CD4-positive, alpha-beta T cell (primary cell): Measurements from ENCODE around the gene OSBPL1A. TPM values are rescaled to one million over a fixed set of nuclear protein-coding genes. Genes with fewer than 3 reads are reported as not detected.

Experiments used
- ATAC-seq: fragments of 200-7000 bp; cut with Tn5 transposase; one replicate; pipeline ENCODE4 v1.10.0; 2022; ENCODE audit warnings: mild to moderate bottlenecking; ENCODE audit not compliant: poor library complexity
- CTCF ChIA-PET: fragments of 350-600 bp; sonication (Branson Sonifier 250); formaldehyde crosslinking; loops from one replicate; lab custom pipeline; 2021; ENCODE audit warnings: antibody characterized with exemption, inconsistent platforms; lab: Charles Lee
- POLR2A ChIA-PET: fragments of 350-600 bp; sonication (Branson Sonifier 250); formaldehyde crosslinking; loops from one replicate; lab custom pipeline; 2021; ENCODE audit warnings: antibody characterized with exemption, inconsistent platforms; lab: Charles Lee
- DNase-seq, 14 experiments: peaks; one replicate each; pipeline ENCODE4 v3.0.0-alpha.2; 2013 to 2020; ENCODE audit warnings: mixed read lengths in 2 of 14
- H3K27ac ChIP-seq, 2 donors: one replicate each; pipeline versions ENCODE4 v1.5.1 to v1.7.0; 2013; ENCODE audit warnings: low read length in 2 of 2, low read depth in 1 of 2, mild to moderate bottlenecking in 1 of 2
- H3K27me3 ChIP-seq, 2 experiments: 1 replicate in 1 of 2; 2 replicates in 1 of 2; pipeline versions ENCODE4 v1.6.1 to v1.7.0; 2013; ENCODE audit warnings: low read length in 2 of 2, control low read depth in 1 of 2, mild to moderate bottlenecking in 1 of 2, moderate library complexity in 1 of 2; ENCODE audit not compliant: insufficient read depth in 2 of 2, control insufficient read depth in 1 of 2
- H3K36me3 ChIP-seq: one replicate; pipeline ENCODE4 v1.6.1; 2013; ENCODE audit warnings: low read length, control low read depth; ENCODE audit not compliant: insufficient read depth
- H3K4me1 ChIP-seq: one replicate; pipeline ENCODE4 v1.6.1; 2013; ENCODE audit warnings: low read length, control low read depth; ENCODE audit not compliant: insufficient read depth
- H3K4me3 ChIP-seq: one replicate; pipeline ENCODE4 v1.5.1; 2013; ENCODE audit warnings: mild to moderate bottlenecking, low read length, moderate library complexity
- H3K9me3 ChIP-seq, 2 experiments: 1 replicate in 1 of 2; 2 replicates in 1 of 2; pipeline versions ENCODE4 v1.6.1 to v1.7.0; 2013; ENCODE audit warnings: low read length in 2 of 2, mild to moderate bottlenecking in 2 of 2, control low read depth in 1 of 2, moderate library complexity in 1 of 2; ENCODE audit not compliant: control insufficient read depth in 1 of 2, insufficient read depth in 1 of 2
- H3K27ac Mint-ChIP-seq: one replicate; pipeline ENCODE4 v1.8.0; 2020; ENCODE audit warnings: mixed read lengths
- H3K27me3 Mint-ChIP-seq: one replicate; pipeline ENCODE4 v1.8.0; 2021; ENCODE audit warnings: mixed read lengths
- H3K36me3 Mint-ChIP-seq: one replicate; pipeline ENCODE4 v1.8.0; 2021; ENCODE audit warnings: low read depth, mixed read lengths
- H3K4me1 Mint-ChIP-seq: one replicate; pipeline ENCODE4 v1.8.0; 2021; ENCODE audit warnings: low read depth, mixed read lengths
- H3K4me3 Mint-ChIP-seq: one replicate; pipeline ENCODE4 v1.8.0; 2020; ENCODE audit warnings: mild to moderate bottlenecking, mixed read lengths
- H3K9me3 Mint-ChIP-seq: one replicate; pipeline ENCODE4 v1.8.0; 2020; ENCODE audit warnings: mixed read lengths
- CTCF ChIP-seq: fragments of 200-600 bp; IDR thresholded peaks from one replicate; pipeline ENCODE4 v1.8.0; 2022; ENCODE audit warnings: antibody characterized with exemption, mild to moderate bottlenecking
- intact Hi-C, 2 experiments: fragments of 100-400 bp; cut with DNase I in 1 of 2; cut with micrococcal nuclease in 1 of 2; formaldehyde crosslinking; loops; one replicate each; pipeline versions ENCODE4 v1.15.1 to v1.9.0; 2023 to 2025; cut with DNase I, micrococcal nuclease
- total RNA-seq, 174 experiments: library from RNA in 2 of 174; stranded (reverse) in 2 of 174; gene quantifications; one replicate each; pipeline ENCODE4 v1.2.3 and lab custom pipeline; 2021 to 2026

OSBPL1A gene
- total RNA-seq, 2 experiments from 2014 or later = 2.7 TPM

GRCh38 chr18:24270358-24270936, 127.2 kb downstream of the OSBPL1A start:
- H3K9me3 Mint-ChIP-seq = peaks cover 6% of the 10 kb centered on the region
- intact Hi-C loops = no loop called here
- Histone ChIP-seq H3K36me3 (no peaks in the 10 kb centered on the region), H3K4me1 (peaks cover 5% of the 10 kb centered on the region), H3K27me3 (peaks cover 11 to 20% of the 10 kb centered on the region in 2 experiments), H3K27ac (no peak overlapping the region), H3K9me3 (peaks cover 0 to 4% of the 10 kb centered on the region in 2 experiments), H3K4me3 (no peak overlapping the region)
- ATAC-seq (no peak), DNase-seq (no peak)
- TF ChIP-seq CTCF = no peak
- POLR2A ChIA-PET = no interaction called here
- H3K4me3 Mint-ChIP-seq = no peak overlapping the region
- CTCF ChIA-PET = no interaction called here
- H3K27me3 Mint-ChIP-seq = peaks cover 39% of the 10 kb centered on the region
- no peaks in the 10 kb centered on the region for H3K36me3 Mint-ChIP-seq
- H3K27ac Mint-ChIP-seq = no peak overlapping the region
- peaks cover 4% of the 10 kb centered on the region for H3K4me1 Mint-ChIP-seq

GRCh38 chr18:24268784-24269550, 128.7 kb downstream of the OSBPL1A start:
- H3K27me3 ChIP-seq = peaks cover 11 to 20% of the 10 kb centered on the region in 2 experiments
- H3K4me1 ChIP-seq = peaks cover 5% of the 10 kb centered on the region
- peaks cover 34% of the 10 kb centered on the region for H3K27me3 Mint-ChIP-seq
- no peaks in the 10 kb centered on the region for H3K36me3 Mint-ChIP-seq
- TF ChIP-seq CTCF = no peak
- peaks cover 4% of the 10 kb centered on the region for H3K4me1 Mint-ChIP-seq
- ChIA-PET CTCF (no interaction called here), POLR2A (no interaction called here)
- H3K36me3 ChIP-seq = no peaks in the 10 kb centered on the region
- DNase-seq (no peak), ATAC-seq (no peak)
- peaks cover 0 to 4% of the 10 kb centered on the region in 2 experiments for H3K9me3 ChIP-seq
- peaks cover 6% of the 10 kb centered on the region for H3K9me3 Mint-ChIP-seq
- intact Hi-C loops = no loop called here
- no peak overlapping the region for H3K27ac Mint-ChIP-seq
- H3K4me3 Mint-ChIP-seq = no peak overlapping the region
- no peak overlapping the region for H3K4me3 ChIP-seq
- H3K27ac ChIP-seq = no peak overlapping the region

GRCh38 chr18:24267878-24268277, 129.7 kb downstream of the OSBPL1A start:
- TF ChIP-seq CTCF = no peak
- H3K27ac Mint-ChIP-seq = no peak overlapping the region
- intact Hi-C loops = no loop called here
- no peak overlapping the region for H3K27ac ChIP-seq
- no peaks in the 10 kb centered on the region for H3K36me3 Mint-ChIP-seq
- H3K4me1 Mint-ChIP-seq = peaks cover 4% of the 10 kb centered on the region
- CTCF ChIA-PET = no interaction called here
- H3K27me3 Mint-ChIP-seq = peaks cover 24% of the 10 kb centered on the region
- no peaks in the 10 kb centered on the region for H3K36me3 ChIP-seq
- peaks cover 11 to 20% of the 10 kb centered on the region in 2 experiments for H3K27me3 ChIP-seq
- no peak for ATAC-seq
- H3K9me3 Mint-ChIP-seq = peaks cover 6% of the 10 kb centered on the region
- no peak overlapping the region for H3K4me3 ChIP-seq
- H3K9me3 ChIP-seq = peaks cover 0 to 4% of the 10 kb centered on the region in 2 experiments
- DNase-seq = no peak
- H3K4me1 ChIP-seq = peaks cover 5% of the 10 kb centered on the region
- H3K4me3 Mint-ChIP-seq = no peak overlapping the region
- POLR2A ChIA-PET = no interaction called here
